Osteocyte (in vitro differentiated cells): ENCODE measurements around the gene DAB2IP. TPM values are rescaled to one million over a fixed set of nuclear protein-coding genes. Genes with fewer than 3 reads are reported as not detected.

Experiments used
- DNase-seq: peaks from one replicate; pipeline ENCODE4 v3.0.0; 2021; ENCODE audit warnings: mixed read lengths; ENCODE audit not compliant: unreplicated experiment; ENCODE audit errors: extremely low spot score
- H3K27ac Mint-ChIP-seq: one replicate; pipeline ENCODE4 v1.8.0; 2021; ENCODE audit warnings: mild to moderate bottlenecking, mixed read lengths; ENCODE audit not compliant: unreplicated experiment
- H3K27me3 Mint-ChIP-seq: one replicate; pipeline ENCODE4 v1.8.0; 2021; ENCODE audit warnings: mixed read lengths; ENCODE audit not compliant: unreplicated experiment
- H3K36me3 Mint-ChIP-seq: one replicate; pipeline ENCODE4 v1.8.0; 2021; ENCODE audit warnings: mixed read lengths; ENCODE audit not compliant: unreplicated experiment
- H3K4me1 Mint-ChIP-seq: one replicate; pipeline ENCODE4 v1.8.0; 2021; ENCODE audit warnings: mixed read lengths; ENCODE audit not compliant: unreplicated experiment
- H3K4me3 Mint-ChIP-seq: one replicate; pipeline ENCODE4 v1.8.0; 2021; ENCODE audit warnings: mild to moderate bottlenecking, moderate library complexity, mixed read lengths; ENCODE audit not compliant: unreplicated experiment
- H3K9me3 Mint-ChIP-seq: one replicate; pipeline ENCODE4 v1.8.0; 2021; ENCODE audit warnings: mixed read lengths; ENCODE audit not compliant: unreplicated experiment
- total RNA-seq: library from RNA; stranded (reverse); gene quantifications from 2 replicates; pipeline ENCODE4 v1.2.1, GENCODE V29; 2021
- TF ChIP-seq, protein P1 (sequence below): fragments of 200-600 bp; sonication (generic); IDR thresholded peaks from 2 replicates; pipeline ENCODE4 v1.5.0; 2021; ENCODE audit warnings: antibody characterized with exemption, mild to moderate bottlenecking, moderate library complexity

The DAB2IP gene
- total RNA-seq, 1 donor from 2014 or later = 43.6 TPM

DNA sequence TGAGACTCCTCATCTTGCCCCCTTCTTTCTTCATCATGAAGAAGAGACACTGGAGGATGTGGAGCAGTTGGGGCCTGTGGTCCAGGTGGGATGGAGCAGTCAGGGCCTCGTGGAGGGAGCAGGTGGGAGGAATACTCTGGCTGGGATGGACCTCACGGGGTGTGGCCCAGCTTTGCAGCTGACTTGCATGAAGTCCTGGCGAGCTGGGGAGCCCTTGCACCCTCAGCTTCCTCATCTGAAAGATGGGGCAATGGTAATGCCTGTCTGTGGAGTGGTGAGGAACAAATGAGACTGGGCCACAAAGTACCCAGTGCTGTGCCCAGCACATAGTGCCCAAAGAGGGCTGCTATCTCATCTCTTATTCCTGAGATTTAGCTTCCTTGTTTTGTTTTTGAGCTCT, 91.5 kb downstream of the DAB2IP start:
- DNase-seq = no peak
- H3K27ac Mint-ChIP-seq = no peak overlapping the region
- H3K4me3 Mint-ChIP-seq = no peak overlapping the region
- peaks cover 51% of the 10 kb centered on the region for H3K4me1 Mint-ChIP-seq
- H3K27me3 Mint-ChIP-seq = no peaks in the 10 kb centered on the region
- TF ChIP-seq, protein P1, sequence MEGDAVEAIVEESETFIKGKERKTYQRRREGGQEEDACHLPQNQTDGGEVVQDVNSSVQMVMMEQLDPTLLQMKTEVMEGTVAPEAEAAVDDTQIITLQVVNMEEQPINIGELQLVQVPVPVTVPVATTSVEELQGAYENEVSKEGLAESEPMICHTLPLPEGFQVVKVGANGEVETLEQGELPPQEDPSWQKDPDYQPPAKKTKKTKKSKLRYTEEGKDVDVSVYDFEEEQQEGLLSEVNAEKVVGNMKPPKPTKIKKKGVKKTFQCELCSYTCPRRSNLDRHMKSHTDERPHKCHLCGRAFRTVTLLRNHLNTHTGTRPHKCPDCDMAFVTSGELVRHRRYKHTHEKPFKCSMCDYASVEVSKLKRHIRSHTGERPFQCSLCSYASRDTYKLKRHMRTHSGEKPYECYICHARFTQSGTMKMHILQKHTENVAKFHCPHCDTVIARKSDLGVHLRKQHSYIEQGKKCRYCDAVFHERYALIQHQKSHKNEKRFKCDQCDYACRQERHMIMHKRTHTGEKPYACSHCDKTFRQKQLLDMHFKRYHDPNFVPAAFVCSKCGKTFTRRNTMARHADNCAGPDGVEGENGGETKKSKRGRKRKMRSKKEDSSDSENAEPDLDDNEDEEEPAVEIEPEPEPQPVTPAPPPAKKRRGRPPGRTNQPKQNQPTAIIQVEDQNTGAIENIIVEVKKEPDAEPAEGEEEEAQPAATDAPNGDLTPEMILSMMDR = no peak
- no peaks in the 10 kb centered on the region for H3K9me3 Mint-ChIP-seq
- H3K36me3 Mint-ChIP-seq = peaks cover 2% of the 10 kb centered on the region

DNA sequence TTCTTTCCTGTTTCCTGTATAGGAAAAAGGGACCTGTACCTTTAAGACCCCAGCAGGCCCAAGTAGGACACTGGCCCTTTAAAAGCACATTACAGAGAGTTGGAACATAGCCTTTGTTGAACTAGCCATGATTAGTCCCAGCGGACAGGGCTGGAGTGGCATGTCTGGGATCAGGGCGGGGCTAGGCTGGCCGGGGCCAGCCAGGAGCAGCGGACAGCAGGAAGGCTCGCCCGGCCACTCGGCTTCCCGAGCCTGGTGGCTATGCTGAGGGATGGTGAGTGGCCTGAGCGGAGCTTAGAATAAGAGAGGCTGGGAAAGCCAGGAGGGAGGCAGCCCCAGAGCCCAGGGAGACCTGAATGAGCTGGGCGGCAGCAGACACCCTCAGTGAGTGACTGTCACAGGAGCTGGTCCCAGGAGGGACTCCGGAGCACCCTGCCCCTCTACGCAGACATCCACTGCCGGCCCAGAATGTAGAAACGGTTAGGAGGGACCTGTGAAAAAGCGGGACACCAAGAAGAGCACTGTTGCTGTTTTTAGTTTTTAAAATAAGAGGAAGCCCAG, 92.1 kb downstream of the DAB2IP start:
- H3K36me3 Mint-ChIP-seq = peaks cover 2% of the 10 kb centered on the region
- TF ChIP-seq, protein P1 = no peak
- DNase-seq = peak; percentile 93
- H3K4me1 Mint-ChIP-seq = peaks cover 53% of the 10 kb centered on the region
- no peaks in the 10 kb centered on the region for H3K27me3 Mint-ChIP-seq
- no peak overlapping the region for H3K27ac Mint-ChIP-seq
- no peak overlapping the region for H3K4me3 Mint-ChIP-seq
- no peaks in the 10 kb centered on the region for H3K9me3 Mint-ChIP-seq

DNA sequence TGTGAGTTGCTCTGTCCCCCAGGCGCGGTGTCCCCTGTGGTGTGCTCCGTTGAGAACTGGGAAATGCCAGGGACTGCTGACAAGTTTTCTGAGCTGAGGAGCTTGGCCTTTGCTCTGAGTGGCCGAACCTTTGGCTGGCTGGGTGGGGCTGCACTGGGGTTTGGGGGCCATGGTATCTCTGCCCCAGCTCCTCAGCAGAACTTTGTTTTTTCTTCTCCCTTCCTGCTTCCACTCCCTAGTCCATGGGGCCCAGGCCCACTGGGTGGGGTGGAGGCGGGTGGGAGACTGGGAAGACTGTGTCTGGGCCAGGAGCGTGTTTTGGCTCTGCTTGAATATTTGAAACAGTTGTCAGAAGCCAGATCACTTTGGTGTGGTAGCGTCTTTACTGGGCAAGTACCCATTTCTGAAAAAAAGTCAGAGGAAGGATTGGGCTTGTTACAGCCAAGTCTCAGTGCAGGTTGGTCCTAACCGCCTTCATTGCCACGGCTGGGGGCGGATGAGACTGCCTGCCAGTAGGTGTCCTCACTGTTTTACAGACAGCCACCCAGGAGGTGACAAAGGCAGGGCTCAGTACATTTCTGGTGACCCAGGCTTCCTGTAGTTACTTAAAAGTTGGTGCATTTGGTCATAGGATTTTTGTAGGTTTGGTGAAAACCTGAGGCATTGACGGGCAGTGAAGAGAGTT, 92.7 kb downstream of the DAB2IP start:
- DNase-seq = no peak
- H3K9me3 Mint-ChIP-seq = no peaks in the 10 kb centered on the region
- H3K4me3 Mint-ChIP-seq = no peak overlapping the region
- H3K27me3 Mint-ChIP-seq = no peaks in the 10 kb centered on the region
- peaks cover 53% of the 10 kb centered on the region for H3K4me1 Mint-ChIP-seq
- TF ChIP-seq, protein P1 = peak; percentile 70
- H3K36me3 Mint-ChIP-seq = peaks cover 2% of the 10 kb centered on the region
- no peak overlapping the region for H3K27ac Mint-ChIP-seq

DNA sequence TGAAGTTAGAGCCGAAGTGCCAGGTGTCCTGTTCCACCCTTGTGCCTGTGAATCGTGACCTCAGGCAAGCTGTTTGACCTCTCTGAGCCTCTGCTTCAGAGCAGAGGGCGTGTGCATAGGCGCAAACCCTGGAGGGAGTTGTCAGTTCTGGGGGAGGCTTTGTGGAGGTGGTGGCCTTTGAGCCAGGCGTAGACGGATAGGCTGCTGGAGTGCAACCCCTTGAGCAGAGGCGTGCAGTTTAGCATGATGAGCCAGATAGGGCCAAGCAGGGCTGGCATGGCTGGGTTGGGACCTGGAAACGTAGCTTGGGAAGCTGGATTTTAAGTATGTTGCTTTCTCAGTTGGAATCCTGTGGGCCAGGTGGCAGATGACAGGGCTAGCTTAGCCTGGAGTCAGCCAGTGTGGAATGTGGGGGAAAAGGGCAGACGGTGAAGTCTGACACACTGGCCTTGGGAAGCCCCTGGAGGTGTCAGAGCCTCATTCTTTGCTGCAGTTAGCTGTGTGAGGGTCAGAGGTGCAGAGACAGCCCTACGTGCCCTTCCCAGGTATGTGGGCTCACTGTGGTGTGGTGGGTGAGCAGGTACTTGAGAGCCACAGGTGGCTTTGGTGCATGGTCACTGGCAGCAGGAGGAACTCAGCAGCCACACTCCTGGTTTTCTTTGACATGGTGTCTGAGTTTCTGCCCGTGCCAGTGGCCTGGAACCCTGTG, 93.4 kb downstream of the DAB2IP start:
- Mint-ChIP-seq H3K27ac (no peak overlapping the region), H3K4me3 (no peak overlapping the region), H3K27me3 (no peaks in the 10 kb centered on the region), H3K4me1 (peaks cover 53% of the 10 kb centered on the region), H3K9me3 (no peaks in the 10 kb centered on the region), H3K36me3 (peaks cover 2% of the 10 kb centered on the region)
- DNase-seq = no peak
- TF ChIP-seq, protein P1 = peak; percentile 2

DNA sequence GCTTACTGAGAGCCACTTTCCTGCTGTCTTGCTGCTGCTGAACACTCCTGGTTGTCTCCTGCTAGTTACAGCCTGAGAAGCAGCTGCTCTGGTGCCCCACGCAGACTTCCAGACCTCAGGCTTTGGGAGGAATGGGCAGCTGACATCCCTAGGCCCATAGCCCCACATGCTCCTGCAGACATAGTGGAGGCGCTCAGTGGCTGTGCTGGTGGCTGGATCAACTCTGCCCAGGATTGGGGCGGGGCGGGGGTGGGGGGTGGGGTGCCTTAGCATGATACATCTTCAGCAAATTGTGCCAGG, 93.9 kb downstream of the DAB2IP start:
- no peak overlapping the region for H3K4me3 Mint-ChIP-seq
- no peaks in the 10 kb centered on the region for H3K27me3 Mint-ChIP-seq
- no peaks in the 10 kb centered on the region for H3K9me3 Mint-ChIP-seq
- H3K4me1 Mint-ChIP-seq = peaks cover 53% of the 10 kb centered on the region
- H3K36me3 Mint-ChIP-seq = peaks cover 2% of the 10 kb centered on the region
- no peak overlapping the region for H3K27ac Mint-ChIP-seq
- no peak for DNase-seq
- TF ChIP-seq, protein P1 = no peak
